ENCODE data around the gene ADAMTS8.

Gene ADAMTS8

DNA sequence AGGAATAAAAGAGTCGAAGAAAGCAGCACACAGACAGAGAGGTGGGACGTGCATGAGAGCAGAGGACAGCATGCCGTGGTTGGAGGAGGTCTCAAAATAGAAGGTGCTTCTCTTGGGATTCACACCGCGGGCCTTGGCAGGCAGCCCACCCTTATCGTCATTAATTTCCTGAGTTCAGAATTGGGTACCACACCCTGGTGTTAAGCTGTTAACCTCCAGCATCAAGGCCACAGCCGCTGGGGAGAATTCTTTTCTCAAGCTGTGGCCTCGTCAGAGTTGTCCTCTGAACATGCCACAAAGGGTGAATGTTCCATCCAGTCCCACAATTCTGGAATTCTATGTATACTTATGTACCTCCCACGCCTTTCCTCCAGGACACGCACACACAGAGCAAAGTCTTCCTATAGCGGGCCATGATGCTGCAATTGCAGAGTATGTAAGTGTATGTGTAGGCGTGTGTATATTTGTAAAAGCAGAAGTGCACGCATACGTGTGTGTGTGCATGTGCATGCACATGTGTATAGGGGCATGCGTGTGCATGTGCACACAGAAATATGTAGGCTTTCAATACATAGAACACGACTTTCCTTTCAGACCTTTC, 39.0 kb downstream of the ADAMTS8 start:
- no peak for DNase-seq

GRCh38 chr11:130388607-130389205, 39.7 kb downstream of the ADAMTS8 start:
- DNase-seq = no peak

GRCh38 chr11:130386056-130386455, 42.4 kb downstream of the ADAMTS8 start:
- no peak for DNase-seq

DNA sequence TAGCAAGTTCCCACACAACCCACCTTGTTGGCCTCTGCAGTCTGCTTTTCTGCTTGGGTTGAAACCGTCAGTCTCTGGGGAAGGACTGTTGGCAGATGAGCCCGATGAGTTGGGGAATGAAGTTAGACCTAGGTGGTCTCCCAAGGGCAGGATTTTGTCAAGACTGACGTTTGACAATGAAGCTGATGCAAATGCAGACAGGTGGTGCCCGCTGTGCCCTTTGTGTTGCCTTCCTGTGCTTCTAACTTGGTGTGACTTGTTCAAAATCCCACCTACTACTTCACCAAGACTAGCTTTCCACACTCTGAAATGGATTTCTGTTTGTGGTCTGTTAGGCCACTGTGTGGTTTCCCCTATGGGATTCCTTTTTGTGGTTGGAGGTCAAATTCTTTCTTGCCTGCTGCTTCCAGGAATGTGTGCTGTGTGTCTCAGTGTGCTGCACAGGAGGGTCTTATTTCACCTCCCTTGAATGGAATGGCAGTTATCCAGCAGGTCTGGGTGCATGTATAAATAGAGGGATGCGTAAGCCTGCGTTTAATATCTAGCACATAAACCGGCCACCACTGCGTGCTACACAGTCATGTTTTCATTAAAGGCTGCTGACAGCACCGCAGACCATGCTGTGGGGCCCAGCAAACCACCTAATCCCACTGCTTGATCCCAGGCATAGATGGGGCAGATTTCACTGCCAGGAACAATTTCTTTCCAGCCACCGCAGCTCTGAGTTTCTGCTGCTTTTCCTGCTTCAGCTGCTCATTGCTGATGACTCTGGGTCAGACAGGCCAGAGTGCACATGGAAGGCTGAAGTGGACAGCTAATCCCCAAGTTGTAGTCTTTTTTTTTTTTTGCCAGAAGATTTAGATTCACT, 44.8 kb downstream of the ADAMTS8 start:
- no peak for DNase-seq

GRCh38 chr11:130381317-130381716, 47.1 kb downstream of the ADAMTS8 start:
- DNase-seq = no peak

GRCh38 chr11:130380778-130381177, 47.6 kb downstream of the ADAMTS8 start:
- DNase-seq = no peak

DNA sequence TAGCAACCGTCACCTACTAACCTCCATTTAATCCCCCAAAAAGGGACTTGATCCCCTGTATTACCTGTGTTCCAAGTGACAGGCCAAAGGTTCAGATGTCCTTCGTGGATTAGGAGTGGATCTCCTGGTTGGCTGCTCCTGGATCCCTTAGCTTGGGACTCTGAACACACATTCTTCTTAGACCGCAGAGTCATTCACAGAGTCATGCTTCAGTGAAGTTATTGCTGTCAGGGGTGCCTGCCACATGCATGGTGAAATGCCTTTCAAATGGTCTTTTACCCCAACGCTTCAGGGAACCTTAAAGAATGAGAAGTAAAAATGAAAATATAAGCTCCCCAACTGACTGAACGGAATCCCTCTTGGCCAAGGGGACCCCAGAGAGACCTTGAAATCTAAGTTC, 49.1 kb downstream of the ADAMTS8 start:
- no peak for DNase-seq

- DNase-seq = no peak
These were observed 57.4 kb downstream of the ADAMTS8 start for GRCh38 chr11:130370845-130371590.

GRCh38 chr11:130369713-130370112, 58.7 kb downstream of the ADAMTS8 start:
- no peak for DNase-seq

DNA sequence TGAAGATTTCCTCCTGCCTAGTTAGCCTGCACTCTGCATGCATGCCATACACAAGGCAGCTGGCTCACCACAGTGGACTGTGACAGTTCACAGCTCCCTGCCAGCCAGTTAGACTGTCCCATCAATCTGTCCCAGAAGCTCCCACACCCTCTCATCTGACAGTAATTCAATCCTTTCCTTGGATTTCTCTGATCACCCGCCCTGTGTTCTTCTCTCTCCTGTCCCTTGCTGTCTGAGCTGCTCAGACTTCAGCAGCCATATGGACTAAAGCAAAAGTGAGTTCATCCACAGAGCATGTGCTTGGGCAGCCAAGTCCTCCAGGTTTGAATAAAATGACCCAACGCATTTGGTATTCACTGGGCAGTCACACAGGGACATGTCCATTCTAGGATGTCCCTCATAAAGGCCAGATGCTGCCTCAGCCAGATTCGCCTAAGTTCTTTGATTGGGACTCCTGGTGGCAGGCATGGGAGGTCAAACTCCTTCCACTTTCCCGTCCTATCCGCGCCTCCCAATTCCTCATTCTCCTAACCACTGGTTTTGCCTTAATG, 59.2 kb downstream of the ADAMTS8 start:
- DNase-seq = no peak

DNA sequence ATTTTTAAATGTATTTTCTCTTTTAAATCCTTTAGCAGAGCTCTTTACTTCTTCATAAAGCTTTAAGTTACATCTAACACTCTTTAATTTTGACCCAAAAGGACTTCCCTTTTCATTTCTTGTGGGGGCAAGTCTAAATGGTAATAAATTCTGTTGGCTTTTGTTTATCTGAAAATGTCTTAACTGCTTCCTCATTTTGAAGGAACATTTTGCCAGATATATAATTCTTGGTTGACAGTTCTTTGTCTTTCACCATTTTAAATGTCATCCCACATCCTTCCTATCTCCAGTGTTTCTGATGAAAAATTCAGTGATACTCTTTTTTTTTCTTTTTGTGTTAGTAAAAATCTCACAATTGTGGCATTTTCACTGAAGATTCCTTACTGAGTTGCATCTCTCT, 69.0 kb downstream of the ADAMTS8 start:
- no peak for DNase-seq

DNA sequence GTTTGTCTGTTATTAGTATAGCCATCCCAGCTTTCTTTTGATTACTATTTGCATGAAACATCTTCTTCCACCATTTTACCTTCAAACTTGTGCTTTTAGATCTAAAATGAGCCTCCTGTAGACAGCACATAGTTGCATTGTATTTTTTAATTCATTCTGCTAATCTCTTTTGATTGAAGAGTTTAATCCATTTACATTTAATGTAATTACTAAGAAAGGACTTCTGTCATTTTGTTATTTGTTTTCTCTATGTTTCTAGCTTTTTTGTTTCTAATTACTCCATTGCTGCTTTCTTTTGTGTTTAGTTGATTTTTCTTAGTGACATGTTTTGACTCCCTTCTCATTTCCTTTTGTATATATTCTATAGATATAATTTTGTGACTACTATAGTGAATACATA, 70.0 kb downstream of the ADAMTS8 start:
- no peak for DNase-seq

All from NCI-H187 (cell line).